Measurements from ENCODE around the gene TTLL1.
"Not testable (repeated sequence)": the region's sequence is repeated elsewhere in the genome, so short reads cannot be mapped to it uniquely, and the experiment has no call there.

TTLL1 gene

GRCh38 chr22:43109921-43110443 is 20.8 kb upstream of the TTLL1 start:
- DNase-seq = no peak

GRCh38 chr22:43109511-43109910 is 20.3 kb upstream of the TTLL1 start:
- DNase-seq = no peak

- DNase-seq = no peak
Observed at GRCh38 chr22:43106302-43106701, 17.1 kb upstream of the TTLL1 start.

GRCh38 chr22:43104950-43105349 is 15.8 kb upstream of the TTLL1 start:
- not testable (repeated sequence) for DNase-seq

GRCh38 chr22:43104056-43104625 is 14.9 kb upstream of the TTLL1 start:
- not testable (repeated sequence) for DNase-seq

- DNase-seq = no peak
Observed at GRCh38 chr22:43101306-43101705, 12.1 kb upstream of the TTLL1 start.

GRCh38 chr22:43100225-43100624 is 11.0 kb upstream of the TTLL1 start:
- no peak for DNase-seq

GRCh38 chr22:43099095-43099494 is 9.9 kb upstream of the TTLL1 start:
- no peak for DNase-seq

GRCh38 chr22:43098356-43098755 is 9.2 kb upstream of the TTLL1 start:
- no peak for DNase-seq

- DNase-seq = no peak
Observed at GRCh38 chr22:43096420-43096819, 7.2 kb upstream of the TTLL1 start.

GRCh38 chr22:43094551-43094950 is 5.4 kb upstream of the TTLL1 start:
- no peak for DNase-seq

GRCh38 chr22:43094085-43094484 is 4.9 kb upstream of the TTLL1 start:
- DNase-seq = peak; percentile 53

GRCh38 chr22:43092085-43092484 is 2.9 kb upstream of the TTLL1 start:
- DNase-seq = no peak

GRCh38 chr22:43090130-43090789 is 1.1 kb upstream of the TTLL1 start:
- peak; percentile 87 for DNase-seq

- DNase-seq = peak; percentile 22
Observed at GRCh38 chr22:43088627-43088983, 586 bp downstream of the TTLL1 start.

GRCh38 chr22:43085658-43086606 is 3.3 kb downstream of the TTLL1 start:
- no peak for DNase-seq

GRCh38 chr22:43081968-43082367 is 7.2 kb downstream of the TTLL1 start:
- peak; percentile 35 for DNase-seq

- no peak for DNase-seq
Observed at GRCh38 chr22:43080616-43081015, 8.6 kb downstream of the TTLL1 start.

- no peak for DNase-seq
Observed at GRCh38 chr22:43079742-43080141, 9.4 kb downstream of the TTLL1 start.

- no peak for DNase-seq
Observed at GRCh38 chr22:43078522-43078921, 10.7 kb downstream of the TTLL1 start.

- no peak for DNase-seq
Observed at GRCh38 chr22:43077121-43077877, 11.9 kb downstream of the TTLL1 start.

- peak; percentile 79 for DNase-seq
Observed at GRCh38 chr22:43066844-43067385, 22.3 kb downstream of the TTLL1 start.

GRCh38 chr22:43066134-43066533 is 23.1 kb downstream of the TTLL1 start:
- DNase-seq = no peak

Measured in EL (cell line).